HepG2 (cell line): ENCODE data around the gene TJP1. TPM values are rescaled to one million over a fixed set of nuclear protein-coding genes. Genes with fewer than 3 reads are reported as not detected.

ENCODE experiments used
- ATF6 ChIP-seq: sonication (generic); formaldehyde crosslinking; conservative IDR thresholded peaks from 2 replicates; pipeline ENCODE4 v1.4.0; 2020; ENCODE audit warnings: missing genetic modification reagents
- CENPBD1 ChIP-seq: sonication (generic); formaldehyde crosslinking; IDR thresholded peaks from 2 replicates; pipeline ENCODE4 v1.8.0; 2022; ENCODE audit warnings: missing genetic modification reagents, low read depth, mild to moderate bottlenecking, borderline replicate concordance
- SALL1 ChIP-seq: sonication (generic); formaldehyde crosslinking; IDR thresholded peaks from 2 replicates; pipeline ENCODE4 v1.8.0; 2022; ENCODE audit warnings: mild to moderate bottlenecking, missing genetic modification reagents
- SMAD3 ChIP-seq: sonication (generic); formaldehyde crosslinking; IDR thresholded peaks from 2 replicates; pipeline ENCODE4 v1.4.0; 2020; ENCODE audit warnings: missing genetic modification reagents
- TAF15 ChIP-seq: fragments of 200-400 bp; formaldehyde crosslinking; IDR thresholded peaks from one replicate; pipeline ENCODE4 v1.6.1; 2018; ENCODE audit warnings: mild to moderate bottlenecking, low read depth, low read length; ENCODE audit not compliant: poor library complexity, severe bottlenecking
- YEATS4 ChIP-seq: sonication (generic); formaldehyde crosslinking; IDR thresholded peaks from 2 replicates; pipeline ENCODE4 v1.4.0; 2020; ENCODE audit warnings: missing genetic modification reagents, borderline replicate concordance
- ZSCAN5A ChIP-seq: sonication (generic); formaldehyde crosslinking; IDR thresholded peaks from 2 replicates; pipeline ENCODE4 v1.8.0; 2022; ENCODE audit warnings: mild to moderate bottlenecking, missing genetic modification reagents, borderline replicate concordance
- polyA plus RNA-seq, 8 experiments: library from polyadenylated mRNA; depleted of rRNA in 3 of 8; stranded (reverse) in 7 of 8; unstranded in 1 of 8; fragments of >200 nt; fragmentation: Illumina TruSeq in 4 of 8; extraction: Trizol in 4 of 8; gene quantifications; 2 replicates each; pipeline versions ENCODE4 v1.2.1 to v1.2.3, GENCODE V29; 2011 to 2016; ENCODE audit warnings: low read depth in 4 of 8, missing spikeins in 1 of 8, mixed read lengths in 1 of 8; ENCODE audit not compliant: insufficient read depth in 1 of 8
- total RNA-seq, 5 experiments: library from RNA; depleted of rRNA; stranded (reverse); fragments of >200 nt; fragmentation: Illumina TruSeq; extraction: Trizol; gene quantifications; 2 replicates each; pipeline ENCODE4 v1.2.3, GENCODE V29; 2016; ENCODE audit warnings: low read depth in 1 of 5

Gene TJP1
- total and polyA plus RNA-seq, 2 of the 13 experiments (the other 11 are each of a cell fraction or from before 2014, with no cell fraction given): 25.9 to 27.1 TPM

GRCh38 chr15:29825227-29825626, 3.0 kb upstream of the TJP1 start (continued):
- TF ChIP-seq ZSCAN5A (CRISPR knock-in tag) (no peak), ATF6 (CRISPR knock-in tag) (no peak), YEATS4 (CRISPR knock-in tag) (no peak), CENPBD1 (CRISPR knock-in tag) (no peak), TAF15 (no peak), SMAD3 (CRISPR knock-in tag) (no peak), SALL1 (CRISPR knock-in tag) (no peak)
- TF ChIP-seq, all 625 proteins: peak for 0
